NCI-H2081 (cell line): ENCODE results near the gene NPY4R.
"Not testable (repeated sequence)": the region's sequence is repeated elsewhere in the genome, so short reads cannot be mapped to it uniquely, and the experiment has no call there.

Source experiments
- DNase-seq, 2 experiments: peaks; one replicate each; lab custom pipeline; 2025; lab: John Stamatoyannopoulos, UW

The NPY4R gene, protein sequence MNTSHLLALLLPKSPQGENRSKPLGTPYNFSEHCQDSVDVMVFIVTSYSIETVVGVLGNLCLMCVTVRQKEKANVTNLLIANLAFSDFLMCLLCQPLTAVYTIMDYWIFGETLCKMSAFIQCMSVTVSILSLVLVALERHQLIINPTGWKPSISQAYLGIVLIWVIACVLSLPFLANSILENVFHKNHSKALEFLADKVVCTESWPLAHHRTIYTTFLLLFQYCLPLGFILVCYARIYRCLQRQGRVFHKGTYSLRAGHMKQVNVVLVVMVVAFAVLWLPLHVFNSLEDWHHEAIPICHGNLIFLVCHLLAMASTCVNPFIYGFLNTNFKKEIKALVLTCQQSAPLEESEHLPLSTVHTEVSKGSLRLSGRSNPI

GRCh38 chr10:46465765-46466164 lies at the start of gene NPY4R:
NPY4R (minus strand) TSS chr10:46465958; CDS start chr10:46462635, 3,323 bp downstream.
- DNase-seq, result not testable (repeated sequence)

- no peak for DNase-seq
Observed at GRCh38 chr10:46515366-46515765, 49.6 kb upstream of the NPY4R start.

DNA sequence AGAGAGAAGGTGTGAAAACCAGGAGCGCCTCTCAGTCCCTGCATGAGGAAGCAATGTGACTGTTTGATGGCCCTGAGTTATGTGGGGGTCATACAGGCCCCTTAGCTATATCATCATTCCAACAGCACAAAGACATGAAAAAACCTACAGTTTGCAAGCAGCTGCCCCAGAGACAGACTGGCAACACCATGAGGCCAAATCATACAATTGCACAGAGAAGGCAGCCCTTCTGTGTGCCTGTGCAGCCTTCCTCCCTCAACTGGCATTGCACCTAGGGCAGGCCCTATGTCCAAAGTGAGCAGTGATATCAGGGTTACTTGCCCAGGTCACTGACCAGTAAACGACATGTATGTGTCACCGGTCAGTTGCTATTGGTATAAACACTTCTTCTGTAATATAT lies 49.1 kb upstream of the NPY4R start:
- no peak for DNase-seq

GRCh38 chr10:46514431-46514861 lies 48.7 kb upstream of the NPY4R start:
- DNase-seq, result no peak

DNA sequence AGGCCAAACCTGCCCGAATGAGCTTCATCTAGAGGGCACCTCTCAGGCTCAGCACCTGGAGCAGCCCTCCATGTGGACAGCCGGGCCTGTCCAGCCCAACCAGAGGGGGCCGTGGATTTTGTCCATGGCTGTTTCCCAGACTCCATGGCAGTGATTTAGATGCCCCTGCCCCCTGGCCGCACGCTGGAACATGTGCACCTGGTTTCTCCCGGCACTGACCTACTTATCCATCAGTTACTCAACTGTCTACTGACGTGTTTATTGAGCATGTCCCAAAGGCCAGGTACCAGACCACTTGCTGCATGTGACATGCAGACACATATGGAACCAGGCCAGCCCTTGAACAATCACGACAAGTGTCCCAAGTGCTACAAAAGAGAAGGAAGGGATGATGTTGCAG lies 47.6 kb upstream of the NPY4R start:
- not testable (repeated sequence) for DNase-seq

DNA sequence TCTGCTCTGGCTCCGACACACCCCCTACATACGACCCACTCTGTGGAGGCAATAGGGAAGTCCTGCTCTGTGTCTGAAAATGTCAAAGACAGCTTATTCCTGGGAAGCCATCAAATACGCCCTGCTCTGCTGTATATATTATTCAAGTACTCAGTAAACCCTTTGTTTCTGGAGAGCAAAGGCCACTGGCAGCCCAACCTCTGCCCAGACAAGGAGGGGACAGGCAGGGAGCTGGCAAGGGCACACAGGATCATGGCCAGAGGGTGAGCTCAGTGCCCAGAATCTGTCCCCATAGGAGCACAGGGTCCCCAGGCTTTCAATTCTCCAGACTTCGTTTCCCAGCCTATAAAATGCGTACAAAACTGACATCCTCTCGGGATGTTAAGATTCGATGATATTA lies 47.0 kb upstream of the NPY4R start:
- not testable (repeated sequence) for DNase-seq

DNA sequence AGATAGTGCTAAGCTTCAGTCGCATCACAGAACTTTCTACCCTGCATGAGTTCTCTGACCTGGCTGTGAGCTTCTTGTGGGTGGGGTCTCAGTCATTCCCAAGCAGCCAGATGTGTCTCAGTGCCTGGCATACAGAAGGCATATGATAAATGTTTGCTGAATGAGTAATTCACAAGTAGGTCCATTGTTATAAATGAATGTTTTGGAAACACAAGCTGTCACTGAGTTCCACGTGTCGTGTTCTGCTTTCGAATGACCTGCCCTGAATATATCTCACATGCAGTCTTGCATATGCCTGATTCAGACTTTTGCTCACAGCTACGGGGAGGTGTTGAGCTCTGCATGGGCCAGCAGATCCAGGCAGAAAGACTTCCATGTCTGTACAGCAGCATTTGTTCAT lies 46.2 kb upstream of the NPY4R start:
- DNase-seq, result not testable (repeated sequence)

GRCh38 chr10:46499990-46500389 lies 34.2 kb upstream of the NPY4R start:
- DNase-seq, result not testable (repeated sequence)

GRCh38 chr10:46498985-46499703 lies 33.4 kb upstream of the NPY4R start:
- DNase-seq, result not testable (repeated sequence)

- not testable (repeated sequence) for DNase-seq
Observed at GRCh38 chr10:46497878-46498277, 32.1 kb upstream of the NPY4R start.

GRCh38 chr10:46497401-46497800 lies 31.6 kb upstream of the NPY4R start:
- DNase-seq, result not testable (repeated sequence)

DNA sequence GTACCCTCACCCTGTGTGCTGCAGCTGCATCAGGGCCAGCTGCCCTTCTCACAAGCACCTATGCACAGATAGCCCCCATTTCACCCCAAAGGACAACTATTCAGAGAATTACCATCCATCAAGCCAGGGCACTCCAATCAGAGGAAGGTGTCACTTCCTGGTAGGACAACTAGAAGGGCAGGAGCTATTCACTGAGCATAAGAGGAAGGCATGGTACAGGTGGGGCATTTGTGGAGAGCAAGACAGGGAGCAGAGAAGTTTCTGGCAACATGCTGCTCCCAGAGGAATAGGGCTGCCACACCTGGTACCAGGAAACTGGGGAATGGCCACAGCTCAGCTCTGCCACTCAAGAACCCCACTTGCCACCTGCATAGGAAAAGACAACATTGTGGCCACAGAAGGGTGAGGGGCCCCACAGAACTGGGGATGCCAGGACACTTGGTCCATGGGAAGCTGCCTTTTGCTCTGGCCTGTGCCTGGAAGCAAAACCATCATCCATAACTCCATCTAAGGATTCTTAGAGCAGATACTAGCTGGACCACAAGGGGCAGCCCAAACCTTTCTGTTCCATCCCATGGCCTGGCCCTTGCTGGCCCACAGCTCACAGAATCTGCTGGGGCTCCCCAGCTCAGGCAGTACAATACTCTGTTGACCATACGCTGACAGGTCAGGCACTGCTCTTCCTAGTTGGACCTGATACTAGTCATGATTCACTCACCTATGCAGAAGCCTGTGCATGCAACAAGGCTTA lies 25.8 kb upstream of the NPY4R start:
- not testable (repeated sequence) for DNase-seq

- not testable (repeated sequence) for DNase-seq
Observed at GRCh38 chr10:46490285-46490684, 24.5 kb upstream of the NPY4R start.

- not testable (repeated sequence) for DNase-seq
Observed at GRCh38 chr10:46486459-46486858, 20.7 kb upstream of the NPY4R start.

DNA sequence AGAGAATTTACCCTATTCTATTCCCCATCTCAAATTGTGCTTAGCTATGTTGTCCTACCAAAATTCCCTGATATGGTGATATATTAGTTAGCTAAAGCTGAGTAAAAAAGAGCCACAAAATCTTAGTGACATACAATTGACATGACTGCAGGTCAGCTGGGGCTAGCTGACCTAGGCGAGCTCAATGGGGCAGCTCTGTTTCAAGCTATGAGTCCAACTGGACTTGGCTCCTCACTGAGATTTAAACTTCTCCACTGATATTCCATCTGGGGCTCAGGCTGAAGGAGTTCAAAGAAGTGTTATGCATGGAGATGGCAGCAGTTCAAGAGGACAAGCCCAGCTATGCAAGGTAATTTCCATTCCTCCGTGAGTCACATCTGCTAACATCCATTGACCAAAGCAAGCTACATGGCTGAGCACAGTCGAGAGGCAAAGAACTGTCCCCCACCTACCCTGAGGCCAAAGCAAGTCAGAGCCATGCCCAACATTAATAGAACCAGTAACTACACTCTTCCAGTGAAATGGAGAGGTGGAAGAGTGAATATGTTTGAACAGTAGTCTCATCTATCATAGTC lies 9.1 kb upstream of the NPY4R start:
- not testable (repeated sequence) for DNase-seq

GRCh38 chr10:46473758-46474157 lies 8.0 kb upstream of the NPY4R start:
- DNase-seq, result not testable (repeated sequence)

DNA sequence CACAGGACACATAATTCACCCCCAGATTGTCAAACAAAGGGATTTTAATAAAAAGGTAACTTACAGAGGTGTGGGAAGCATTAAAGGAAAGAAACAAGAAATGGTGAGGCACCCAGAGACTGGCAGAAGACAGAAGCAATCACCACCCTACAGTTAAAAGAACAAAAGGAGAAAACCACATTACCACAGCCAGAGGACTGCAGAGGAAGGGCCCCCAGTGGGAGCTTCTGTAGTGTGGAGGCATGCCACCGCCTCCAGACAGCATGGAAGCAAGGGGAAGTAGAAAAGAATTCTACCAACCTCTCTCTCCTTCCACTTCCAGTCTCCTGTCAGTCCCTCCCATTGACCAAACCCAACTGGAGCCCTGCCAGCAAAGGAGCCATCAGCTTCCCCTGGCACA lies 4.4 kb upstream of the NPY4R start:
- not testable (repeated sequence) for DNase-seq

- not testable (repeated sequence) for DNase-seq
Observed at GRCh38 chr10:46468119-46468809, 2.5 kb upstream of the NPY4R start.

DNA sequence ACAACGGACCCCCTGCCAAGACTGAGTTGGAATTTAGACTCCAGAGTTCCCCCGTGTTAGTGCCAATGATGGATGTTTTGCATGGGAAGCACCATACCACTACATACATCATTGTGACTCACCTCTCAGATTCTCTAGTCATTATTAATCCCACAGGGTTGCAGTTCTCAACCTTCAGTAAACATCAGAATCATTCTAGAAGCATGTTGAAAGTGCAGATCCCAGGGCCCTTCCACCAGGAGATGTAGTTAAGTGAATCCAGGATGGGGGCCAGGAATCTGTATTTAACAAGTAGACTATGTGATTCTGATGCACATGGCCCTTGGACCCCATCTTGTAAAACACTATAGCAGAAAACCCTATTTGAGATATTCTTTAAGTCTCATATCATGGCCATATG lies 2.1 kb downstream of the NPY4R start:
- DNase-seq, result not testable (repeated sequence)

DNA sequence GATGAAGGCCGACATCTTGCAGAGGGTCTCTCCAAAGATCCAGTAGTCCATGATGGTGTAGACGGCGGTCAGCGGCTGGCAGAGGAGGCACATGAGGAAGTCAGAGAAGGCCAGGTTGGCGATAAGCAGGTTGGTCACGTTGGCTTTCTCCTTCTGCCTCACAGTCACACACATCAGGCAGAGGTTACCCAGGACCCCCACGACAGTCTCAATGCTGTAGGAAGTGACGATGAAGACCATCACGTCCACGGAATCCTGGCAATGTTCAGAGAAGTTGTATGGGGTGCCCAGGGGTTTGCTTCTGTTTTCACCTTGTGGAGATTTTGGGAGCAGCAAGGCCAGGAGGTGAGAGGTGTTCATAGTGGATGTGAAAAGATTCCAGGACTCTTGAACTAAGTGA lies 3.5 kb downstream of the NPY4R start:
- not testable (repeated sequence) for DNase-seq

DNA sequence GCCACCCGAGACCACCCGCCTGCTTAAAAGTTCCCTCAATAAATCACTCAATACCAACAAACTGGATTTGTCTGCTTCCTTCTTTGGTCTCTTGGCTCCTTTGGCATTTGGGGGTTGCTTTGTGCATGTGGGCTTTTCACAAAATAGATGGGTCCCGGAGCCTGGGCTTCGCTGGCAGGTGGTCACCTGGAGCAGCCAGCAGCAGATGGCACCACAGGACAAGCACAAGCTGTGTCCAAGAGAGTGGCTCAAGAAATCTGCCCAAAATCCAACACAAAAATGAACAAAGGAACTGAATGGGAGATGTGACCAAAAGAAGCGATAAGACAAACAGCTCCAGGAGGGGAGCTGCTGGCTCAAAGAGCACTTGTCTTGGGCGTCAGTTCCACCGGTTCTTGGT lies 6.2 kb downstream of the NPY4R start:
- DNase-seq, result not testable (repeated sequence)
